ENCODE results near the gene ZNF844.
"Not testable (repeated sequence)": the region's sequence is repeated elsewhere in the genome, so short reads cannot be mapped to it uniquely, and the experiment has no call there.

ZNF844 gene

GRCh38 chr19:12075538-12076139 is 11.1 kb downstream of the ZNF844 start:
- Mint-ChIP-seq H3K27me3 (no peaks in the 10 kb centered on the region), H3K27ac (no peak overlapping the region), H3K36me3 (peaks cover 51 to 70% of the 10 kb centered on the region in 2 donors), H3K4me3 (no peak overlapping the region), H3K9me3 (peaks cover 12 to 27% of the 10 kb centered on the region in 2 donors), H3K4me1 (no peaks in the 10 kb centered on the region)
- DNase-seq (no peak), ATAC-seq (replicated peaks) (no peak)

GRCh38 chr19:12076331-12076730 is 11.8 kb downstream of the ZNF844 start:
- peaks cover 48 to 68% of the 10 kb centered on the region in 2 donors for H3K36me3 Mint-ChIP-seq

GRCh38 chr19:12077375-12077774 is 12.8 kb downstream of the ZNF844 start:
- Mint-ChIP-seq H3K9me3 (peaks cover 12 to 30% of the 10 kb centered on the region in 2 donors), H3K36me3 (peaks cover 48 to 69% of the 10 kb centered on the region in 2 donors), H3K4me1 (no peaks in the 10 kb centered on the region)

More at GRCh38 chr19:12076331-12076730, 11.8 kb downstream of the ZNF844 start:
- not testable (repeated sequence) for H3K4me3 Mint-ChIP-seq; DNase-seq; ATAC-seq (replicated peaks); H3K4me1 Mint-ChIP-seq; H3K27ac Mint-ChIP-seq; H3K27me3 Mint-ChIP-seq
- peaks cover 12 to 30% of the 10 kb centered on the region in 2 donors for H3K9me3 Mint-ChIP-seq

GRCh38 chr19:12083336-12083735 is 18.8 kb downstream of the ZNF844 start:
- H3K4me3 Mint-ChIP-seq; DNase-seq; H3K27me3 Mint-ChIP-seq; H3K27ac Mint-ChIP-seq; ATAC-seq (replicated peaks); H3K4me1 Mint-ChIP-seq: not testable (repeated sequence)
- Mint-ChIP-seq H3K9me3 (peaks cover 0 to 11% of the 10 kb centered on the region in 2 donors), H3K36me3 (peaks cover 12 to 27% of the 10 kb centered on the region in 2 donors)

More at GRCh38 chr19:12077375-12077774, 12.8 kb downstream of the ZNF844 start:
- no peak for DNase-seq
- ATAC-seq (replicated peaks), result no peak
- Mint-ChIP-seq H3K27me3 (no peaks in the 10 kb centered on the region), H3K27ac (no peak overlapping the region), H3K4me3 (no peak overlapping the region)

- peaks cover 0 to 8% of the 10 kb centered on the region in 2 donors for H3K9me3 Mint-ChIP-seq
- H3K36me3 Mint-ChIP-seq, result peaks cover 5 to 18% of the 10 kb centered on the region in 2 donors
- DNase-seq (no peak), ATAC-seq (replicated peaks) (no peak)
- no peaks in the 10 kb centered on the region for H3K27me3 Mint-ChIP-seq
- peaks cover 0 to 2% of the 10 kb centered on the region in 2 donors for H3K4me1 Mint-ChIP-seq
- no peak overlapping the region for H3K4me3 Mint-ChIP-seq
- no peak overlapping the region for H3K27ac Mint-ChIP-seq
These were observed 20.7 kb downstream of the ZNF844 start for GRCh38 chr19:12085074-12085818.

- Mint-ChIP-seq H3K27me3 (no peaks in the 10 kb centered on the region), H3K9me3 (no peaks in the 10 kb centered on the region), H3K4me1 (peaks cover 8 to 23% of the 10 kb centered on the region in 2 donors), H3K36me3 (peaks cover 4 to 5% of the 10 kb centered on the region in 2 donors), H3K27ac (no peak overlapping the region), H3K4me3 (peak overlapping the region; percentile 3 to 19)
- DNase-seq (peak; percentile 32), ATAC-seq (replicated peaks) (peak; percentile 44 to 51)
These were observed 26.3 kb downstream of the ZNF844 start for GRCh38 chr19:12090807-12091206.

- ATAC-seq (replicated peaks) (peak; percentile 89 to 91), DNase-seq (peak; percentile 76)
- Mint-ChIP-seq H3K36me3 (peaks cover 4 to 10% of the 10 kb centered on the region in 2 donors), H3K27me3 (no peaks in the 10 kb centered on the region), H3K27ac (peak overlapping the region; percentile 94), H3K9me3 (no peaks in the 10 kb centered on the region), H3K4me1 (peaks cover 8 to 23% of the 10 kb centered on the region in 2 donors), H3K4me3 (peak overlapping the region; percentile 89 to 90)
These were observed 27.7 kb downstream of the ZNF844 start for GRCh38 chr19:12092065-12092867.

- Mint-ChIP-seq H3K36me3 (peaks cover 6 to 12% of the 10 kb centered on the region in 2 donors), H3K27me3 (no peaks in the 10 kb centered on the region), H3K4me3 (peak overlapping the region; percentile 89 to 90), H3K9me3 (no peaks in the 10 kb centered on the region), H3K4me1 (peaks cover 8 to 23% of the 10 kb centered on the region in 2 donors), H3K27ac (peak overlapping the region; percentile 94)
- ATAC-seq (replicated peaks), result no peak
- DNase-seq, result no peak
These were observed 28.4 kb downstream of the ZNF844 start for GRCh38 chr19:12092956-12093355.

- Mint-ChIP-seq H3K36me3 (peaks cover 9 to 15% of the 10 kb centered on the region in 2 donors), H3K27me3 (no peaks in the 10 kb centered on the region), H3K4me3 (peak overlapping the region in 1 of 2 donors; percentile 90), H3K4me1 (peaks cover 8 to 23% of the 10 kb centered on the region in 2 donors), H3K9me3 (no peaks in the 10 kb centered on the region), H3K27ac (no peak overlapping the region)
- DNase-seq (no peak), ATAC-seq (replicated peaks) (no peak)
These were observed 29.2 kb downstream of the ZNF844 start for GRCh38 chr19:12093777-12094176.

- no peak for ATAC-seq (replicated peaks)
- no peak overlapping the region for H3K27ac Mint-ChIP-seq
- H3K9me3 Mint-ChIP-seq, result no peaks in the 10 kb centered on the region
These were observed 30.7 kb downstream of the ZNF844 start for GRCh38 chr19:12095111-12095790.

GRCh38 chr19:12098040-12098439 is 33.5 kb downstream of the ZNF844 start:
- no peak overlapping the region for H3K27ac Mint-ChIP-seq
- H3K4me1 Mint-ChIP-seq, result peaks cover 4 to 7% of the 10 kb centered on the region in 2 donors
- no peak overlapping the region for H3K4me3 Mint-ChIP-seq
- ATAC-seq (replicated peaks) (no peak), DNase-seq (no peak)
- no peaks in the 10 kb centered on the region for H3K9me3 Mint-ChIP-seq
- H3K36me3 Mint-ChIP-seq, result peaks cover 9 to 27% of the 10 kb centered on the region in 2 donors
- H3K27me3 Mint-ChIP-seq, result no peaks in the 10 kb centered on the region

More at GRCh38 chr19:12095111-12095790, 30.7 kb downstream of the ZNF844 start:
- Mint-ChIP-seq H3K4me3 (no peak overlapping the region), H3K4me1 (peaks cover 8 to 21% of the 10 kb centered on the region in 2 donors), H3K36me3 (peaks cover 9 to 23% of the 10 kb centered on the region in 2 donors), H3K27me3 (no peaks in the 10 kb centered on the region)
- DNase-seq, result no peak

GRCh38 chr19:12103909-12104308 is 39.4 kb downstream of the ZNF844 start:
- H3K36me3 Mint-ChIP-seq, result peaks cover 0 to 19% of the 10 kb centered on the region in 2 donors
- not testable (repeated sequence) for ATAC-seq (replicated peaks); H3K4me3 Mint-ChIP-seq; H3K27me3 Mint-ChIP-seq; H3K27ac Mint-ChIP-seq; H3K4me1 Mint-ChIP-seq; H3K9me3 Mint-ChIP-seq; DNase-seq

- Mint-ChIP-seq H3K27me3 (no peaks in the 10 kb centered on the region), H3K4me3 (no peak overlapping the region), H3K9me3 (peaks cover 0 to 2% of the 10 kb centered on the region in 2 donors), H3K4me1 (no peaks in the 10 kb centered on the region), H3K27ac (no peak overlapping the region), H3K36me3 (peaks cover 12 to 45% of the 10 kb centered on the region in 2 donors)
- DNase-seq (no peak), ATAC-seq (replicated peaks) (no peak)
These were observed 46.6 kb downstream of the ZNF844 start for GRCh38 chr19:12111176-12111575.
